Measurements from ENCODE around the gene RAB36. TPM values are rescaled to one million over a fixed set of nuclear protein-coding genes. Genes with fewer than 3 reads are reported as not detected.

The RAB36 gene
- total and polyA plus RNA-seq, 4 donors, result 0.22 to 0.56 (median 0.37) TPM

DNA sequence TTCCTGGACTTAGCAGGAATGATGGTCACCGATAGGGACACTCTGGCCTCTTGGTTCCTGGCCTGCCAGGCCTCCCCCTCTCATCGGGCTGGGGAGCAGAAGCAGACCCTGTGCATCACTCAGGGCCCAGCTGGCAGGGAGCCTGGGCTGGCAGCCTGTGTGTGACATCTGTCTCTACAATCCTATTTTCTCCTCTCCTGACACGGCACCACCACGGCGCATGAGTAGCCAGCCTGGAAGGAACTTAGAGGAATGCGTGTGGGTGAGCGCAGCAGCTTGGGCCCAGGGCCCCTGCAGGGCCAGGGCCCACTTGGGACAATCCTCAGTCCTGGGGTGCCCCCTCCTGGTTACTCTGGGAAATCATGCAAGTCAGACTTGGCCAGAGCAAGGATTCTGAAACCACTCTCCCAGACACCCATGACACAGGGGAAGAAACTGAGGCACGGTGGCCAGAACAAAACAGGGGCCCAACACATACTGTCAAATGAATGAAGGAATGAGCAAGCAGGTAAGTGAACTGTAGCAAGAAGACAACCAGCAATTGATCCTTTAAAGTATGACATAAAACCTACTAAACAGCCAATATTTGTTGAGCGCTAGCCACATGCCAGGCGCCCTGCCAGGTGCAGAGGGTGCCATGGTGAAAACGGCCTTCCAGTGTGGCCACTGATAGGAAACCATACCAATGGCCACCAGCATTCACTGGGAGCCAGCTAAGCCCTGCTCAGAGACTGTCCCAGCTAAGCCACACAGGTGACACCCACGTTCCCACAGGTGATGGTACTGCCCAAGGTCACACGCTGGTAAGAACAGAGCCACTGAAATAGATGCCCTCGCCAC, 16.8 kb upstream of the RAB36 start:
- Histone ChIP-seq H3K36me3 (ENCODE audit: control insufficient read depth in 4 of 4, insufficient read depth in 3 of 4, low read depth in 1 of 4, low read length in 3 of 4) (no peaks in the 10 kb centered on the region), H3K9me3 (ENCODE audit: control insufficient read depth in 4 of 4, low read length in 3 of 4) (no peaks in the 10 kb centered on the region), H3K4me1 (ENCODE audit: control insufficient read depth in 4 of 4, insufficient read depth in 4 of 4, low read length in 3 of 4) (peaks cover 0 to 4% (median 0%) of the 10 kb centered on the region in 4 donors), H3K9ac (ENCODE audit: low read depth in 1 of 2, low read length in 2 of 2) (no peak overlapping the region), H3K4me3 (ENCODE audit: low read depth in 1 of 3, low read length in 3 of 3) (no peak overlapping the region), H3K27ac (ENCODE audit: low read depth in 1 of 2, low read length in 2 of 2) (no peak overlapping the region), H3K27me3 (ENCODE audit: control insufficient read depth in 4 of 4, insufficient read depth in 4 of 4, low read length in 3 of 4) (no peaks in the 10 kb centered on the region)
- TF ChIP-seq, protein P1, sequence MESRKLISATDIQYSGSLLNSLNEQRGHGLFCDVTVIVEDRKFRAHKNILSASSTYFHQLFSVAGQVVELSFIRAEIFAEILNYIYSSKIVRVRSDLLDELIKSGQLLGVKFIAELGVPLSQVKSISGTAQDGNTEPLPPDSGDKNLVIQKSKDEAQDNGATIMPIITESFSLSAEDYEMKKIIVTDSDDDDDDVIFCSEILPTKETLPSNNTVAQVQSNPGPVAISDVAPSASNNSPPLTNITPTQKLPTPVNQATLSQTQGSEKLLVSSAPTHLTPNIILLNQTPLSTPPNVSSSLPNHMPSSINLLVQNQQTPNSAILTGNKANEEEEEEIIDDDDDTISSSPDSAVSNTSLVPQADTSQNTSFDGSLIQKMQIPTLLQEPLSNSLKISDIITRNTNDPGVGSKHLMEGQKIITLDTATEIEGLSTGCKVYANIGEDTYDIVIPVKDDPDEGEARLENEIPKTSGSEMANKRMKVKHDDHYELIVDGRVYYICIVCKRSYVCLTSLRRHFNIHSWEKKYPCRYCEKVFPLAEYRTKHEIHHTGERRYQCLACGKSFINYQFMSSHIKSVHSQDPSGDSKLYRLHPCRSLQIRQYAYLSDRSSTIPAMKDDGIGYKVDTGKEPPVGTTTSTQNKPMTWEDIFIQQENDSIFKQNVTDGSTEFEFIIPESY (IDR thresholded peaks at IDR 0.05), result no peak
- TF ChIP-seq RAD21 (IDR thresholded peaks at IDR 0.05) (peak; percentile 96 to 97), HNF4G (IDR thresholded peaks at IDR 0.05) (no peak), EGR1 (IDR thresholded peaks at IDR 0.05; ENCODE audit: low read depth in 2 of 2) (no peak), FOXA1 (IDR thresholded peaks at IDR 0.05) (no peak), YY1 (IDR thresholded peaks at IDR 0.05) (no peak), GABPA (IDR thresholded peaks at IDR 0.05 in 1 of 2, conservative IDR thresholded peaks at IDR 0.05 in 1 of 2) (no peak)
- TF ChIP-seq, protein P2, sequence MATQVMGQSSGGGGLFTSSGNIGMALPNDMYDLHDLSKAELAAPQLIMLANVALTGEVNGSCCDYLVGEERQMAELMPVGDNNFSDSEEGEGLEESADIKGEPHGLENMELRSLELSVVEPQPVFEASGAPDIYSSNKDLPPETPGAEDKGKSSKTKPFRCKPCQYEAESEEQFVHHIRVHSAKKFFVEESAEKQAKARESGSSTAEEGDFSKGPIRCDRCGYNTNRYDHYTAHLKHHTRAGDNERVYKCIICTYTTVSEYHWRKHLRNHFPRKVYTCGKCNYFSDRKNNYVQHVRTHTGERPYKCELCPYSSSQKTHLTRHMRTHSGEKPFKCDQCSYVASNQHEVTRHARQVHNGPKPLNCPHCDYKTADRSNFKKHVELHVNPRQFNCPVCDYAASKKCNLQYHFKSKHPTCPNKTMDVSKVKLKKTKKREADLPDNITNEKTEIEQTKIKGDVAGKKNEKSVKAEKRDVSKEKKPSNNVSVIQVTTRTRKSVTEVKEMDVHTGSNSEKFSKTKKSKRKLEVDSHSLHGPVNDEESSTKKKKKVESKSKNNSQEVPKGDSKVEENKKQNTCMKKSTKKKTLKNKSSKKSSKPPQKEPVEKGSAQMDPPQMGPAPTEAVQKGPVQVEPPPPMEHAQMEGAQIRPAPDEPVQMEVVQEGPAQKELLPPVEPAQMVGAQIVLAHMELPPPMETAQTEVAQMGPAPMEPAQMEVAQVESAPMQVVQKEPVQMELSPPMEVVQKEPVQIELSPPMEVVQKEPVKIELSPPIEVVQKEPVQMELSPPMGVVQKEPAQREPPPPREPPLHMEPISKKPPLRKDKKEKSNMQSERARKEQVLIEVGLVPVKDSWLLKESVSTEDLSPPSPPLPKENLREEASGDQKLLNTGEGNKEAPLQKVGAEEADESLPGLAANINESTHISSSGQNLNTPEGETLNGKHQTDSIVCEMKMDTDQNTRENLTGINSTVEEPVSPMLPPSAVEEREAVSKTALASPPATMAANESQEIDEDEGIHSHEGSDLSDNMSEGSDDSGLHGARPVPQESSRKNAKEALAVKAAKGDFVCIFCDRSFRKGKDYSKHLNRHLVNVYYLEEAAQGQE (IDR thresholded peaks at IDR 0.05), result no peak
- TF ChIP-seq, protein P3, sequence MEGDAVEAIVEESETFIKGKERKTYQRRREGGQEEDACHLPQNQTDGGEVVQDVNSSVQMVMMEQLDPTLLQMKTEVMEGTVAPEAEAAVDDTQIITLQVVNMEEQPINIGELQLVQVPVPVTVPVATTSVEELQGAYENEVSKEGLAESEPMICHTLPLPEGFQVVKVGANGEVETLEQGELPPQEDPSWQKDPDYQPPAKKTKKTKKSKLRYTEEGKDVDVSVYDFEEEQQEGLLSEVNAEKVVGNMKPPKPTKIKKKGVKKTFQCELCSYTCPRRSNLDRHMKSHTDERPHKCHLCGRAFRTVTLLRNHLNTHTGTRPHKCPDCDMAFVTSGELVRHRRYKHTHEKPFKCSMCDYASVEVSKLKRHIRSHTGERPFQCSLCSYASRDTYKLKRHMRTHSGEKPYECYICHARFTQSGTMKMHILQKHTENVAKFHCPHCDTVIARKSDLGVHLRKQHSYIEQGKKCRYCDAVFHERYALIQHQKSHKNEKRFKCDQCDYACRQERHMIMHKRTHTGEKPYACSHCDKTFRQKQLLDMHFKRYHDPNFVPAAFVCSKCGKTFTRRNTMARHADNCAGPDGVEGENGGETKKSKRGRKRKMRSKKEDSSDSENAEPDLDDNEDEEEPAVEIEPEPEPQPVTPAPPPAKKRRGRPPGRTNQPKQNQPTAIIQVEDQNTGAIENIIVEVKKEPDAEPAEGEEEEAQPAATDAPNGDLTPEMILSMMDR (IDR thresholded peaks at IDR 0.05; ENCODE audit: low read depth, low read length, missing input control), result peak; percentile 81
- TF ChIP-seq, protein P4, sequence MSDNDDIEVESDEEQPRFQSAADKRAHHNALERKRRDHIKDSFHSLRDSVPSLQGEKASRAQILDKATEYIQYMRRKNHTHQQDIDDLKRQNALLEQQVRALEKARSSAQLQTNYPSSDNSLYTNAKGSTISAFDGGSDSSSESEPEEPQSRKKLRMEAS (IDR thresholded peaks at IDR 0.05), result no peak
- DNase-seq (ENCODE audit: low spot score), result peak; percentile 74
- 41% methylated on average over 14 of the region's 14 CpGs for WGBS

DNA sequence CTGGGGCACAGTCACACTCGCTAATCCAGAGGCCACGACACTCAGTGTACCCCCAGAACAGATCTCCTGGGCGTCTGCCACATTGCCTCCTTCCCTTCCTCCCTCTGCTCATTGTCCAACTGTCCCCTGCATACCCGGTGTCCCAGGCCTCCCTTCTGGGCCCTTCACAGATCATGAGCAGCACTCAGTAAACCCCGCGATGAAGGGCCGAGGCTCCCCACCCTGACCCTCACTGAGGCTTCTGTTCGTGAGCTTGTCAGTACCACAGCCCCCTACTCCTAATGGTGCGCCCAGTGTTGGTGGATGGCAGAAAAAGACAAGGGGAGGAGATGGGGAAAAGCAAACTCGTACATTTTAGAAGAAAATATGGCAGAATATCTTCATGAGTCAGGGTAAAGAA, 16.1 kb upstream of the RAB36 start:
- 81% methylated on average over 10 of the region's 10 CpGs for WGBS
- no peak overlapping the region for H3K9ac ChIP-seq (ENCODE audit: low read depth in 1 of 2, low read length in 2 of 2)
- TF ChIP-seq, protein P1 (IDR thresholded peaks at IDR 0.05), result no peak
- TF ChIP-seq, protein P3 (IDR thresholded peaks at IDR 0.05; ENCODE audit: low read depth, low read length, missing input control), result no peak
- TF ChIP-seq TAF1 (conservative IDR thresholded peaks at IDR 0.05) (no peak), NR2F2 (IDR thresholded peaks at IDR 0.05) (no peak), HNF4A (conservative IDR thresholded peaks at IDR 0.05) (no peak), FOXA1 (IDR thresholded peaks at IDR 0.05) (no peak), EGR1 (IDR thresholded peaks at IDR 0.05; ENCODE audit: low read depth in 2 of 2) (no peak), RAD21 (IDR thresholded peaks at IDR 0.05) (no peak), JUND (IDR thresholded peaks at IDR 0.05) (no peak), RXRA (IDR thresholded peaks at IDR 0.05) (no peak)
- TF ChIP-seq, protein P4 (IDR thresholded peaks at IDR 0.05), result no peak
- TF ChIP-seq, protein P5, sequence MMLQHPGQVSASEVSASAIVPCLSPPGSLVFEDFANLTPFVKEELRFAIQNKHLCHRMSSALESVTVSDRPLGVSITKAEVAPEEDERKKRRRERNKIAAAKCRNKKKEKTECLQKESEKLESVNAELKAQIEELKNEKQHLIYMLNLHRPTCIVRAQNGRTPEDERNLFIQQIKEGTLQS (IDR thresholded peaks at IDR 0.05), result no peak

More for the DNA sequence above, 16.1 kb upstream of the RAB36 start:
- no peaks in the 10 kb centered on the region for H3K36me3 ChIP-seq (ENCODE audit: control insufficient read depth in 4 of 4, insufficient read depth in 3 of 4, low read depth in 1 of 4, low read length in 3 of 4)
- H3K27ac ChIP-seq (ENCODE audit: low read depth in 1 of 2, low read length in 2 of 2), result no peak overlapping the region
- no peak overlapping the region for H3K4me3 ChIP-seq (ENCODE audit: low read depth in 1 of 3, low read length in 3 of 3)
- H3K27me3 ChIP-seq (ENCODE audit: control insufficient read depth in 4 of 4, insufficient read depth in 4 of 4, low read length in 3 of 4), result no peaks in the 10 kb centered on the region
- H3K9me3 ChIP-seq (ENCODE audit: control insufficient read depth in 4 of 4, low read length in 3 of 4), result no peaks in the 10 kb centered on the region
- H3K4me1 ChIP-seq (ENCODE audit: control insufficient read depth in 4 of 4, insufficient read depth in 4 of 4, low read length in 3 of 4), result peaks cover 0 to 4% (median 0%) of the 10 kb centered on the region in 4 donors
- DNase-seq (ENCODE audit: low spot score), result no peak

Data from liver (tissue), 9 donors.